Stomach (tissue), 9 donors: ENCODE measurements around the gene ERBB4. TPM values are rescaled to one million over a fixed set of nuclear protein-coding genes. Genes with fewer than 3 reads are reported as not detected.

Source experiments
- DNase-seq, 2 donors: peaks; one replicate each; pipeline versions ENCODE4 v3.0.0 to v3.0.0-alpha.2; 2013 to 2019
- H3K27ac ChIP-seq, 5 donors: fragments of 200-600 bp in 4 of 5; sonication (generic) in 4 of 5; one replicate each; pipeline ENCODE4 v1.5.1; 2013 to 2019; ENCODE audit warnings: mild to moderate bottlenecking in 1 of 5, moderate library complexity in 1 of 5
- H3K27me3 ChIP-seq, 3 donors: fragments of 200-600 bp; sonication (generic); one replicate each; pipeline ENCODE4 v1.5.1; 2017 to 2019; ENCODE audit warnings: mixed run types in 1 of 3
- H3K36me3 ChIP-seq, 4 donors: fragments of 200-600 bp; sonication (generic); 1 replicate in 3 of 4; 2 replicates in 1 of 4; pipeline ENCODE4 v1.5.1; 2016 to 2019
- H3K4me1 ChIP-seq, 4 donors: fragments of 200-600 bp; sonication (generic); one replicate each; pipeline ENCODE4 v1.5.1; 2016 to 2019
- H3K4me3 ChIP-seq, 4 donors: fragments of 200-600 bp; sonication (generic) in 3 of 4; one replicate each; pipeline ENCODE4 v1.5.1; 2016 to 2019; ENCODE audit warnings: mild to moderate bottlenecking in 1 of 4
- H3K9me3 ChIP-seq, 4 donors: fragments of 200-600 bp; sonication (generic); one replicate each; pipeline ENCODE4 v1.5.1; 2016 to 2019
- CTCF ChIP-seq, 7 experiments: fragments of 450-650 bp in 4 of 7; fragments of 200-600 bp in 3 of 7; sonication (generic) in 3 of 7; IDR thresholded peaks; one replicate each; pipeline ENCODE4 v1.5.1; 2016 to 2019; ENCODE audit warnings: antibody characterized with exemption in 7 of 7, control low read depth in 2 of 7, mild to moderate bottlenecking in 1 of 7
- EP300 ChIP-seq: sonication (generic); formaldehyde crosslinking; IDR thresholded peaks from one replicate; pipeline ENCODE4 v1.6.1; 2017; ENCODE audit warnings: antibody characterized with exemption
- POLR2A ChIP-seq, 4 donors: fragments of 450-650 bp; IDR thresholded peaks; one replicate each; pipeline ENCODE4 v1.6.1; 2016; ENCODE audit warnings: antibody characterized with exemption in 4 of 4, control low read depth in 2 of 4, mild to moderate bottlenecking in 1 of 4, moderate library complexity in 1 of 4
- POLR2AphosphoS5 ChIP-seq, 3 donors: sonication (generic); formaldehyde crosslinking; IDR thresholded peaks; one replicate each; pipeline ENCODE4 v1.6.1; 2016; ENCODE audit warnings: antibody characterized with exemption in 3 of 3
- WGBS, 5 donors: extraction: QIAGEN DNeasy Blood & Tissue Kit in 3 of 5; methylation state at CpG; one replicate each; pipeline versions ENCODE4 v1.1.5 to v1.1.7; 2013 to 2018; 5-methylcytosine and 5-hydroxymethylcytosine counted together
- intact Hi-C: fragments of 100-400 bp; cut with DNase I; formaldehyde crosslinking; loops from one replicate; pipeline ENCODE4 v1.15.1; 2023; ENCODE audit warnings: low total_unique reads
- polyA plus RNA-seq, 3 donors: library from polyadenylated mRNA; stranded (reverse); fragments of 200-250 nt; gene quantifications; one replicate each; pipeline ENCODE4 v1.2.3, GENCODE V29; 2013
- total RNA-seq, 5 donors: library from RNA; depleted of rRNA; stranded (reverse); fragments of >200 nt; gene quantifications; one replicate each; pipeline versions ENCODE4 v1.1.0 to v1.2.3, GENCODE V29; 2014 to 2016
- donor health status: healthy with polysubstance abuse.
- donor health status: Bipolar disorder and iron deficiency.
- donor health status: healthy.

The ERBB4 gene
- total and polyA plus RNA-seq, 8 donors = 0.12 to 2.5 (median 0.45) TPM; not detected in 1

GRCh38 chr2:211620986-211621385, 917.6 kb downstream of the ERBB4 start:
- WGBS, 5 donors = 76 to 96% (median 91%) methylated on average over 1 of the region's 1 CpG
- Histone ChIP-seq H3K9me3 (no peaks in the 10 kb centered on the region), H3K27ac (no peak overlapping the region), H3K4me1 (no peaks in the 10 kb centered on the region), H3K27me3 (no peaks in the 10 kb centered on the region), H3K36me3 (no peaks in the 10 kb centered on the region), H3K4me3 (no peak overlapping the region)
- TF ChIP-seq EP300 = no peak
- no peak for TF ChIP-seq POLR2AphosphoS5 (IDR thresholded peaks at IDR 0.05)
- TF ChIP-seq POLR2A (IDR thresholded peaks at IDR 0.05) = no peak
- TF ChIP-seq CTCF (IDR thresholded peaks at IDR 0.05) = no peak
- intact Hi-C loops = no loop called here
- no peak for DNase-seq

- no peaks in the 10 kb centered on the region for H3K9me3 ChIP-seq
- H3K27me3 ChIP-seq = no peaks in the 10 kb centered on the region
- H3K36me3 ChIP-seq = no peaks in the 10 kb centered on the region
- WGBS, 5 donors = 92 to 98% (median 96%) methylated on average over 2 of the region's 2 CpGs
- H3K27ac ChIP-seq = no peak overlapping the region
- intact Hi-C loops = no loop called here
- no peak overlapping the region for H3K4me3 ChIP-seq
- H3K4me1 ChIP-seq = no peaks in the 10 kb centered on the region
- TF ChIP-seq POLR2AphosphoS5 (IDR thresholded peaks at IDR 0.05) (no peak), POLR2A (IDR thresholded peaks at IDR 0.05) (no peak), CTCF (IDR thresholded peaks at IDR 0.05) (no peak), EP300 (no peak)
- no peak for DNase-seq
These were observed 920.8 kb downstream of the ERBB4 start for GRCh38 chr2:211617803-211618202.

GRCh38 chr2:211611621-211612020, 927.0 kb downstream of the ERBB4 start:
- Histone ChIP-seq H3K27me3 (no peaks in the 10 kb centered on the region), H3K36me3 (no peaks in the 10 kb centered on the region), H3K4me3 (no peak overlapping the region), H3K9me3 (no peaks in the 10 kb centered on the region), H3K4me1 (no peaks in the 10 kb centered on the region), H3K27ac (no peak overlapping the region)
- intact Hi-C loops = no loop called here
- WGBS, 5 donors = 72 to 84% (median 78%) methylated on average over 2 of the region's 2 CpGs
- no peak for TF ChIP-seq EP300
- no peak for TF ChIP-seq POLR2AphosphoS5 (IDR thresholded peaks at IDR 0.05)
- DNase-seq = no peak

- DNase-seq = peak in 1 of 2 donors; percentile 5
- intact Hi-C loops = no loop called here
- no peak overlapping the region for H3K4me3 ChIP-seq
- no peaks in the 10 kb centered on the region for H3K36me3 ChIP-seq
- no peaks in the 10 kb centered on the region for H3K27me3 ChIP-seq
- no peak overlapping the region for H3K27ac ChIP-seq
- no peaks in the 10 kb centered on the region for H3K4me1 ChIP-seq
- no peaks in the 10 kb centered on the region for H3K9me3 ChIP-seq
- WGBS, 5 donors = 84 to 93% (median 86%) methylated on average over 6 of the region's 6 CpGs
- TF ChIP-seq POLR2AphosphoS5 (IDR thresholded peaks at IDR 0.05) (no peak), CTCF (IDR thresholded peaks at IDR 0.05) (no peak), POLR2A (IDR thresholded peaks at IDR 0.05) (no peak), EP300 (no peak)
These were observed 927.5 kb downstream of the ERBB4 start for GRCh38 chr2:211611061-211611518.

GRCh38 chr2:211609127-211609526, 929.5 kb downstream of the ERBB4 start:
- Histone ChIP-seq H3K4me1 (no peaks in the 10 kb centered on the region), H3K36me3 (no peaks in the 10 kb centered on the region), H3K9me3 (no peaks in the 10 kb centered on the region), H3K4me3 (no peak overlapping the region), H3K27ac (no peak overlapping the region), H3K27me3 (no peaks in the 10 kb centered on the region)
- DNase-seq = no peak
- TF ChIP-seq CTCF (IDR thresholded peaks at IDR 0.05) = no peak
- TF ChIP-seq POLR2A (IDR thresholded peaks at IDR 0.05) = no peak
- TF ChIP-seq EP300 = no peak
- TF ChIP-seq POLR2AphosphoS5 (IDR thresholded peaks at IDR 0.05) = no peak
- intact Hi-C loops = no loop called here
